ENCODE measurements around the gene CDC42. TPM values are rescaled to one million over a fixed set of nuclear protein-coding genes. Genes with fewer than 3 reads are reported as not detected.

CDC42 gene
- total and polyA plus RNA-seq, 9 of the 15 experiments (the other 6 are each of a cell fraction or from before 2014, with no cell fraction given): 186 to 398 (median 325) TPM

DNA sequence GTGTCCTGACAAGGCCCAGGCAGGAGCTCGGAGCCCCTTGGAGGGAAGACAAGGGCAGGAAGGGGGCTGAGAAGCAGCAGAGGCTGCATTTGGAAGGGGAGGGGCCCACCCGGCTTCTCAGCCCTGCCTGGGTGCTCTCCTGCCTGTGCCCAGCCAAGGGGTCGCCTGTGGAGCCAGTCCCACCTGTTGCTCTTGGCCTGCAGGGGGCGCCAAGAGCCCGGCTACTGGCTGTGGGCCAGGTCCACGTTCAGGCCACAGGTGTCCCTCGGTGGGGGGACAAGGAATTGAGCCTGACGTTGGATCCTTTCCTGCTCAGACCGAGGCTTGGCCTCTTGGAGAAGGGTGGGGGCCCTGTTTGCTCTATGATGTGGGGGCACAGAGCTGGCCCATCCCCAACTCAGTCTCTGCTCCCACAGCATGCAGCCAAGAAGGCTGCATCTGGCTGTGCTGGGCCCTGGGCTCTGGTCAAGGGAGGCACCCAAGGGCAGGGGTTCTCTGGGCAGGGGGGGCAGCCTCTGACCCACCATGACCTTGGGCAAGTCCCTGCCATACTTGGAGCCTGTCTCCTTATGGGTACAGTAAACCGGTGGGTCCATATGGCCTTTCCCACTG lies 79.5 kb downstream of the CDC42 start (continued):
- TF ChIP-seq, protein P1, sequence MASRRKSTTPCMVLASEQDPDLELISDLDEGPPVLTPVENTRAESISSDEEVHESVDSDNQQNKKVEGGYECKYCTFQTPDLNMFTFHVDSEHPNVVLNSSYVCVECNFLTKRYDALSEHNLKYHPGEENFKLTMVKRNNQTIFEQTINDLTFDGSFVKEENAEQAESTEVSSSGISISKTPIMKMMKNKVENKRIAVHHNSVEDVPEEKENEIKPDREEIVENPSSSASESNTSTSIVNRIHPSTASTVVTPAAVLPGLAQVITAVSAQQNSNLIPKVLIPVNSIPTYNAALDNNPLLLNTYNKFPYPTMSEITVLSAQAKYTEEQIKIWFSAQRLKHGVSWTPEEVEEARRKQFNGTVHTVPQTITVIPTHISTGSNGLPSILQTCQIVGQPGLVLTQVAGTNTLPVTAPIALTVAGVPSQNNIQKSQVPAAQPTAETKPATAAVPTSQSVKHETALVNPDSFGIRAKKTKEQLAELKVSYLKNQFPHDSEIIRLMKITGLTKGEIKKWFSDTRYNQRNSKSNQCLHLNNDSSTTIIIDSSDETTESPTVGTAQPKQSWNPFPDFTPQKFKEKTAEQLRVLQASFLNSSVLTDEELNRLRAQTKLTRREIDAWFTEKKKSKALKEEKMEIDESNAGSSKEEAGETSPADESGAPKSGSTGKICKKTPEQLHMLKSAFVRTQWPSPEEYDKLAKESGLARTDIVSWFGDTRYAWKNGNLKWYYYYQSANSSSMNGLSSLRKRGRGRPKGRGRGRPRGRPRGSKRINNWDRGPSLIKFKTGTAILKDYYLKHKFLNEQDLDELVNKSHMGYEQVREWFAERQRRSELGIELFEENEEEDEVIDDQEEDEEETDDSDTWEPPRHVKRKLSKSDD (conservative IDR thresholded peaks at IDR 0.05; ENCODE audit: low read length): no peak
- TF ChIP-seq ERF (CRISPR knock-in tag; IDR thresholded peaks at IDR 0.05) (no peak), IRF9 (tag; IDR thresholded peaks at IDR 0.05) (no peak), HDGF (IDR thresholded peaks at IDR 0.05) (peak; percentile 80; the same call in 1 of the 2 replicates), DDX20 (tag; IDR thresholded peaks at IDR 0.05; ENCODE audit: low read depth) (no peak), TAF7 (tag; IDR thresholded peaks at IDR 0.05) (no peak), ZNF740 (CRISPR knock-in tag; IDR thresholded peaks at IDR 0.05) (no peak), ZNF740 (tag; IDR thresholded peaks at IDR 0.05) (no peak), MCM2 (IDR thresholded peaks at IDR 0.05; ENCODE audit: low read depth) (no peak), MAZ (CRISPR knock-in tag; conservative IDR thresholded peaks at IDR 0.05 in 1 of 2, IDR thresholded peaks at IDR 0.05 in 1 of 2) (peak in 1 of 2 experiments; percentile 57; a peak in 2 of 4 replicates), TARDBP (IDR thresholded peaks at IDR 0.05) (no peak), MYNN (IDR thresholded peaks at IDR 0.05) (no peak), MYNN (CRISPR knock-in tag; IDR thresholded peaks at IDR 0.05) (no peak)
- TF ChIP-seq, protein P2, sequence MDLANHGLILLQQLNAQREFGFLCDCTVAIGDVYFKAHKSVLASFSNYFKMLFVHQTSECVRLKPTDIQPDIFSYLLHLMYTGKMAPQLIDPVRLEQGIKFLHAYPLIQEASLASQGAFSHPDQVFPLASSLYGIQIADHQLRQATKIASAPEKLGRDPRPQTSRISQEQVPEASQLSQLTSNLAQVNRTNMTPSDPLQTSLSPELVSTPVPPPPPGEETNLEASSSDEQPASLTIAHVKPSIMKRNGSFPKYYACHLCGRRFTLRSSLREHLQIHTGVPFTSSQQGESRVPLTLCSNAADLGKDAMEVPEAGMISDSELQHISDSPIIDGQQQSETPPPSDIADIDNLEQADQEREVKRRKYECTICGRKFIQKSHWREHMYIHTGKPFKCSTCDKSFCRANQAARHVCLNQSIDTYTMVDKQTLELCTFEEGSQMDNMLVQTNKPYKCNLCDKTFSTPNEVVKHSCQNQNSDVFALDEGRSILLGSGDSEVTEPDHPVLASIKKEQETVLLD (IDR thresholded peaks at IDR 0.05): no peak
- TF ChIP-seq, protein P3, sequence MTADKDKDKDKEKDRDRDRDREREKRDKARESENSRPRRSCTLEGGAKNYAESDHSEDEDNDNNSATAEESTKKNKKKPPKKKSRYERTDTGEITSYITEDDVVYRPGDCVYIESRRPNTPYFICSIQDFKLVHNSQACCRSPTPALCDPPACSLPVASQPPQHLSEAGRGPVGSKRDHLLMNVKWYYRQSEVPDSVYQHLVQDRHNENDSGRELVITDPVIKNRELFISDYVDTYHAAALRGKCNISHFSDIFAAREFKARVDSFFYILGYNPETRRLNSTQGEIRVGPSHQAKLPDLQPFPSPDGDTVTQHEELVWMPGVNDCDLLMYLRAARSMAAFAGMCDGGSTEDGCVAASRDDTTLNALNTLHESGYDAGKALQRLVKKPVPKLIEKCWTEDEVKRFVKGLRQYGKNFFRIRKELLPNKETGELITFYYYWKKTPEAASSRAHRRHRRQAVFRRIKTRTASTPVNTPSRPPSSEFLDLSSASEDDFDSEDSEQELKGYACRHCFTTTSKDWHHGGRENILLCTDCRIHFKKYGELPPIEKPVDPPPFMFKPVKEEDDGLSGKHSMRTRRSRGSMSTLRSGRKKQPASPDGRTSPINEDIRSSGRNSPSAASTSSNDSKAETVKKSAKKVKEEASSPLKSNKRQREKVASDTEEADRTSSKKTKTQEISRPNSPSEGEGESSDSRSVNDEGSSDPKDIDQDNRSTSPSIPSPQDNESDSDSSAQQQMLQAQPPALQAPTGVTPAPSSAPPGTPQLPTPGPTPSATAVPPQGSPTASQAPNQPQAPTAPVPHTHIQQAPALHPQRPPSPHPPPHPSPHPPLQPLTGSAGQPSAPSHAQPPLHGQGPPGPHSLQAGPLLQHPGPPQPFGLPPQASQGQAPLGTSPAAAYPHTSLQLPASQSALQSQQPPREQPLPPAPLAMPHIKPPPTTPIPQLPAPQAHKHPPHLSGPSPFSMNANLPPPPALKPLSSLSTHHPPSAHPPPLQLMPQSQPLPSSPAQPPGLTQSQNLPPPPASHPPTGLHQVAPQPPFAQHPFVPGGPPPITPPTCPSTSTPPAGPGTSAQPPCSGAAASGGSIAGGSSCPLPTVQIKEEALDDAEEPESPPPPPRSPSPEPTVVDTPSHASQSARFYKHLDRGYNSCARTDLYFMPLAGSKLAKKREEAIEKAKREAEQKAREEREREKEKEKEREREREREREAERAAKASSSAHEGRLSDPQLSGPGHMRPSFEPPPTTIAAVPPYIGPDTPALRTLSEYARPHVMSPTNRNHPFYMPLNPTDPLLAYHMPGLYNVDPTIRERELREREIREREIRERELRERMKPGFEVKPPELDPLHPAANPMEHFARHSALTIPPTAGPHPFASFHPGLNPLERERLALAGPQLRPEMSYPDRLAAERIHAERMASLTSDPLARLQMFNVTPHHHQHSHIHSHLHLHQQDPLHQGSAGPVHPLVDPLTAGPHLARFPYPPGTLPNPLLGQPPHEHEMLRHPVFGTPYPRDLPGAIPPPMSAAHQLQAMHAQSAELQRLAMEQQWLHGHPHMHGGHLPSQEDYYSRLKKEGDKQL (CRISPR knock-in tag; IDR thresholded peaks at IDR 0.05; ENCODE audit: borderline replicate concordance): no peak
